PFSK-1 (cell line): Measurements from ENCODE around the gene SFI1.

ENCODE experiments used
- FOXP2 ChIP-seq: optimal IDR thresholded peaks from 2 replicates; pipeline ENCODE3; 2011; ENCODE audit warnings: borderline replicate concordance, control low read depth, inconsistent platforms; ENCODE audit not compliant: insufficient read depth; ENCODE audit errors: extremely low read length, extremely low read depth
- POLR2AphosphoS5 ChIP-seq: IDR thresholded peaks from 2 replicates; pipeline ENCODE4 v1.6.1; 2012; ENCODE audit warnings: low read depth, mild to moderate bottlenecking, control low read depth, low read length, moderate library complexity
- REST ChIP-seq, 2 experiments: IDR thresholded peaks; 2 replicates each; pipeline versions ENCODE4 v1.6.1 to v1.8.0; 2011 to 2012; ENCODE audit warnings: low read depth in 2 of 2, low read length in 2 of 2, control low read depth in 1 of 2, inconsistent platforms in 1 of 2, mild to moderate bottlenecking in 1 of 2, moderate library complexity in 1 of 2; ENCODE audit not compliant: insufficient read depth in 1 of 2
- SIN3A ChIP-seq: IDR thresholded peaks from 2 replicates; pipeline ENCODE4 v1.6.1; 2012; ENCODE audit warnings: mild to moderate bottlenecking, low read length, moderate library complexity, borderline replicate concordance; ENCODE audit not compliant: insufficient read depth
- TAF1 ChIP-seq: IDR thresholded peaks from 2 replicates; pipeline ENCODE4 v1.6.1; 2012; ENCODE audit warnings: low read length, control low read depth, borderline replicate concordance; ENCODE audit not compliant: insufficient read depth

SFI1 gene

DNA sequence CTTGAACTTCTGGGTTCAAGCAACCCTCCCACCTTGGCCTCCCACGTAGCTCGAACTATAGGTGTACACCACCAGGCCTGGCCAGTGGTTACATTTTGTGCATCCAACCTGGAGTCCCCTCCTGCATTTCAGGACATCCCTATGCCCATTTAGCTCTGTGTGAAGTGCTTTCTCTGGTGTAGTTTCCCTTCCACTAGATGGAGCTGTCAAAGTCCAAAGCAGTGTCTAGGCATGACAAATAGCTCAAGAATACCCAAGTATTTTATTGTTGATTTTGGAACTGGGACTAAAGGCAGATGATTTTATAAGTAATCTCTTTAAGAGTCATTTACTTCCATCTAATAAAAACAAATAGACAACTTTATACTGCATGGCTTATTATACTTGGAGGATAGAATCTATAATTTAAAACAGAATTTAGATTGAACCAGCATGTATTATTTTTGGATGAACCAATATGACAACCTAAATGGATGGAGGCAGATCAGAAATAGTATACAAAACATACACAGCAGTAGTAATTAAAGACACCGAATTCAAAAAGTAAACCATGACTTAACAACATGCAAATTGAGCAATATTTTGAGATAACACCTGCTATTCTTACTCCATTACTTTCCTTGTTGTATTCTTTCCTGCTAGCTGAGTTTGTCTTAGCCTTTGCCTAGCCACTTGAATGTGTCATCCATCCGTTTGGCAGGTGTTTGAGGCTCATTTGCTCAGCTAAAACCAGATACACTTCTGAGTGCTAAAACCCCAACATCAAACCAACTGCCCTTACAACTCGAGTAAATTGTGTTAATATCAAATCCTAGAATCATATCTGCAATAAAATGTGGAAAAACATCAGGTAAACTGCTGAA, 44.4 kb upstream of the SFI1 start:
- TF ChIP-seq POLR2AphosphoS5 (no peak), TAF1 (no peak), FOXP2 (no peak), REST (IDR thresholded peaks at IDR 0.05; ENCODE audit: insufficient read depth in 1 of 2, low read depth in 2 of 2, low read length in 2 of 2) (no peak), SIN3A (no peak)

- TF ChIP-seq POLR2AphosphoS5 = no peak
- no peak for TF ChIP-seq SIN3A
- TF ChIP-seq TAF1 = no peak
- TF ChIP-seq FOXP2 = no peak
- TF ChIP-seq REST (IDR thresholded peaks at IDR 0.05; ENCODE audit: insufficient read depth in 1 of 2, low read depth in 2 of 2, low read length in 2 of 2) = no peak
Observed at GRCh38 chr22:31461699-31462098, 34.6 kb upstream of the SFI1 start.

DNA sequence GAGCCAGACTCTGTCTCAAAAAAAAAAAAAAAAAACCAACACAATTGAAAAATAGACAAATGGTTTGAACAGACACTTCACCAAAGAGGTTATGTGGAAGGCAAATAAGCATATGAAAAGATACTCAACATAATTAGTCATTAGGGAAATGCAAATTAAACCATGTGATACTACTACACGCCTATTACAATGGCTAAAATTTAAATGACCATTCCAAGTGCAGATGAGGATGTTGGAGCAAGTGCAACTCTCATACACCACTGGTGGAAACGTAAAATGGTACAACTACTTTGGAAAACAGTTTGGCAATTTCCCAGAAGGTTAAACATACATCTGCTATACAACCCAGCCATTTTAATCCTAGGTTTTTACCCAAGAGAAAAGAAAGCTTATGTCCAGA, 31.0 kb upstream of the SFI1 start:
- TF ChIP-seq SIN3A = no peak
- no peak for TF ChIP-seq POLR2AphosphoS5
- TF ChIP-seq REST (IDR thresholded peaks at IDR 0.05; ENCODE audit: insufficient read depth in 1 of 2, low read depth in 2 of 2, low read length in 2 of 2) = no peak

- no peak for TF ChIP-seq SIN3A
- TF ChIP-seq REST (IDR thresholded peaks at IDR 0.05; ENCODE audit: insufficient read depth in 1 of 2, low read depth in 2 of 2, low read length in 2 of 2) = no peak
- no peak for TF ChIP-seq TAF1
- TF ChIP-seq POLR2AphosphoS5 = no peak
- no peak for TF ChIP-seq FOXP2
Observed at GRCh38 chr22:31474743-31475142, 21.6 kb upstream of the SFI1 start.

GRCh38 chr22:31475800-31476199, 20.5 kb upstream of the SFI1 start:
- TF ChIP-seq FOXP2 (no peak), SIN3A (no peak), POLR2AphosphoS5 (no peak), TAF1 (no peak), REST (IDR thresholded peaks at IDR 0.05; ENCODE audit: insufficient read depth in 1 of 2, low read depth in 2 of 2, low read length in 2 of 2) (no peak)
